BE2C (cell line): ENCODE measurements around the gene FXYD7.

Source experiments
- DNase-seq: peaks from one replicate; pipeline ENCODE4 v3.0.0-alpha.2; 2020
- H3K27me3 ChIP-seq: fragments of 250-450 bp; sonication (Bioruptor Pico); 2 replicates; pipeline ENCODE4 v1.5.1; 2020; ENCODE audit warnings: mild to moderate bottlenecking
- H3K36me3 ChIP-seq: fragments of 250-450 bp; sonication (Bioruptor Pico); 2 replicates; pipeline ENCODE4 v1.5.1; 2020; ENCODE audit warnings: mild to moderate bottlenecking
- H3K4me1 ChIP-seq: fragments of 250-450 bp; sonication (Bioruptor Pico); 2 replicates; pipeline ENCODE4 v1.5.1; 2020
- H3K4me3 ChIP-seq: 2 replicates; pipeline ENCODE4 v1.5.1; 2011; ENCODE audit warnings: low read depth, low read length
- H3K9me3 ChIP-seq: fragments of 250-450 bp; sonication (Bioruptor Pico); 2 replicates; pipeline ENCODE4 v1.5.1; 2020
- CTCF ChIP-seq: IDR thresholded peaks from 2 replicates; pipeline ENCODE4 v1.5.1; 2012; ENCODE audit warnings: mild to moderate bottlenecking, low read depth, low read length

The FXYD7 gene

DNA sequence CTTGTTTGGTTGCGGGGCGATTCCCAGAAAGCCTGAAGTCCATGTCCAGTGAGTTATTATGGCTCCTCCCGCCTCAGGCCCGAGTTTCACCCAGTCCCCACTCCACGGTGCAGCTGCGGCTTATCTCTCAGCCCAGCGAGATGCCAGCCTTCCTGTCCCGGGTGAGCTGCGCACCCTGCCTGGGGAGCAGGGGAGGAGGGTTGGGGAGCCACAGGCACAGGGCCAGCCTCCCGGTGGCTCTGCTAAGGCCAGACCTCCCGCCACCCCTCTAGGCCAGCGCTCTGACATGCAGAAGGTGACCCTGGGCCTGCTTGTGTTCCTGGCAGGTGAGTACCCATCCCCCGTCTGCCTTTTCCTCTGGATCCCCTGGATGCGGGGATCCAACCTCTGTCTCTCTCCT, 24.0 kb upstream of the FXYD7 start:
- no peaks in the 10 kb centered on the region for H3K36me3 ChIP-seq
- H3K27me3 ChIP-seq = no peaks in the 10 kb centered on the region
- no peaks in the 10 kb centered on the region for H3K4me1 ChIP-seq
- no peaks in the 10 kb centered on the region for H3K9me3 ChIP-seq
- TF ChIP-seq CTCF = no peak
- H3K4me3 ChIP-seq = no peak overlapping the region
- no peak for DNase-seq

DNA sequence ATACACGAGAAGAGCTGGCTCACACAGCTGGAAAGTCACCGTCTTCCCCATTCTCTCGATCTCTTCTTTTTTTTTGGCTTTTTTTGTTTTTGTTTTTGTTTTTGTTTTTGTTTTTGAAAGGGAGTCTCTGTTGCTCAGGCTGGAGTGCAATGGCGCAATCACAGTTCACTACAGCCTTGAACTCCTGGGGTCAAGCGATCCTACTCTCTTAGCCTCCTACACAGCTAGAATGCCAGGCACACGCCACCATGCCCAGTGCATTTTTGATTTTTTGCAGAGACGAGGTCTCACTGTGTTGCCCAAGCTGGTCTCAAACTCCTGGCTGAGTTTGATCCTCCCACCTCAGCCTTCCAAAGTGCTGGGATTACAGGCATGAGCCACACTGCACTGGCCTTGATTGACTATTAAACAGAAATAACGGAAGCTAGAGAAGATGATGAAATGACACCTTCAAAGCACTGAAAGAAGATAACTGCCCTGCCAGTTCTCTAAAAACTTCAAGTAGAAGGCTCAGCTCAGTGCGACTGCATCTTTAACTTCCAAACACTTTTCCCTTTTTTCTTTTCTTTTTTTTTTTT, 23.4 kb upstream of the FXYD7 start:
- H3K4me1 ChIP-seq = 0 out of 2 replicates have a peak, but pooled peaks cover 1% of the 10 kb centered on the region
- DNase-seq = no peak
- no peaks in the 10 kb centered on the region for H3K27me3 ChIP-seq
- no peak for TF ChIP-seq CTCF
- H3K4me3 ChIP-seq = no peak overlapping the region
- no peaks in the 10 kb centered on the region for H3K9me3 ChIP-seq
- H3K36me3 ChIP-seq = no peaks in the 10 kb centered on the region

DNA sequence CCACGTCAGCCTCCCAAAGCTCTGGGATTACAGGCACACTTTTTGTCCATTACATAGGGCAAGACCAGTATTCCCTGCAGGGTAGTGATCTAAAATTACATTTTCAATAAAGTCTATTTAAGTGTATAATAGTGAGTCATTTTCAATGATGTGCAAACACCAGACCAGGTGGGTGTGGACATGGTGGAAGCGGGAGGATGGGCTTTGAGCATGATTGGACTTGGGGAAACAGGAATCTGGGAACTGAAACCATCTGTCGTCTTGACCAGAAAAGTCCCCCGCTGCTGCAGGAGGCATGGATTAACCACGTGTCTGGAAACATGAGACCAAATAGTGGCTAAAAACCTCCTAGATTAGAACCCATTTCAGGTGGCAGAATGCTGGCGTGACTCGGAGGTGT, 22.6 kb upstream of the FXYD7 start:
- DNase-seq = no peak
- H3K27me3 ChIP-seq = no peaks in the 10 kb centered on the region
- H3K4me1 ChIP-seq = 0 out of 2 replicates have a peak, but pooled peaks cover 3% of the 10 kb centered on the region
- TF ChIP-seq CTCF = no peak
- H3K4me3 ChIP-seq = no peak overlapping the region
- H3K9me3 ChIP-seq = no peaks in the 10 kb centered on the region
- no peaks in the 10 kb centered on the region for H3K36me3 ChIP-seq

DNA sequence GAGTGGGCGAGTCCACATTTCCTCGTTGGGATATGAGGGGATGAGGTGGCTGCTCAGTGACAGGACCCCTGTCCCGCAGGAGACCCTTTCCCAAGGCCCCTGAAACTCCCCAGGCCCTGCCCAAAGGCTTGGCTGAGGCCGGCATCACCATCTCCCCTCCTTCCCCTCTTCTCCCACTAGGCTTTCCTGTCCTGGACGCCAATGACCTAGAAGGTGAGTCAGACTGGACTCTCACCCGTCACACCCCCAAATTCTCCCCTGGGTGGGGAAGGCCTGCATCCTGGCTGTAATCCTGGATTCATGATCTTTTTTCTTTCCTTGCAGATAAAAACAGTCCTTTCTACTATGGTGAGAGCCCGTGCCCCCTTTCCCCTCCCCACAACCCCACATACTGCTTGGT, 22.2 kb upstream of the FXYD7 start:
- no peak for DNase-seq
- no peaks in the 10 kb centered on the region for H3K27me3 ChIP-seq
- H3K4me1 ChIP-seq = 0 out of 2 replicates have a peak, but pooled peaks cover 3% of the 10 kb centered on the region
- no peaks in the 10 kb centered on the region for H3K9me3 ChIP-seq
- no peaks in the 10 kb centered on the region for H3K36me3 ChIP-seq
- no peak overlapping the region for H3K4me3 ChIP-seq
- TF ChIP-seq CTCF = no peak

GRCh38 chr19:35122687-35123551, 20.1 kb upstream of the FXYD7 start:
- no peak for TF ChIP-seq CTCF
- Histone ChIP-seq H3K27me3 (no peaks in the 10 kb centered on the region), H3K4me1 (0 out of 2 replicates have a peak, but pooled peaks cover 3% of the 10 kb centered on the region), H3K9me3 (no peaks in the 10 kb centered on the region), H3K36me3 (no peaks in the 10 kb centered on the region), H3K4me3 (no peak overlapping the region)
- DNase-seq = no peak

DNA sequence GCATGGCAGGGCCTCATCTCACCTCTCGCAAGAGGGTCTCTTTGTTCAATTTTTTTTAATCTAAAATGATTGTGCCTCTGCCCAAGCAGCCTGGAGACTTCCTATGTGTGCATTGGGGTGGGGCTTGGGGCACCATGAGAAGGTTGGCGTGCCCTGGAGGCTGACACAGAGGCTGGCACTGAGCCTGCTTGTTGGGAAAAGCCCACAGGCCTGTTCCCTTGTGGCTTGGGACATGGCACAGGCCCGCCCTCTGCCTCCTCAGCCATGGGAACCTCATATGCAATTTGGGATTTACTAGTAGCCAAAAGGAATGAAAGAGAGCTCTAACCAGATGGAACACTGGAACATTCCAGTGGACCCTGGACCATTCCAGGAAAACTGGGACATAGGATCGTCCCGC, 19.5 kb upstream of the FXYD7 start:
- DNase-seq = no peak
- Histone ChIP-seq H3K4me3 (no peak overlapping the region), H3K4me1 (0 out of 2 replicates have a peak, but pooled peaks cover 3% of the 10 kb centered on the region), H3K9me3 (no peaks in the 10 kb centered on the region), H3K27me3 (no peaks in the 10 kb centered on the region), H3K36me3 (no peaks in the 10 kb centered on the region)
- TF ChIP-seq CTCF = no peak
